Measurements from ENCODE around the gene VPS4B.
"Not testable (repeated sequence)": the region's sequence is repeated elsewhere in the genome, so short reads cannot be mapped to it uniquely, and the experiment has no call there.

VPS4B gene

DNA sequence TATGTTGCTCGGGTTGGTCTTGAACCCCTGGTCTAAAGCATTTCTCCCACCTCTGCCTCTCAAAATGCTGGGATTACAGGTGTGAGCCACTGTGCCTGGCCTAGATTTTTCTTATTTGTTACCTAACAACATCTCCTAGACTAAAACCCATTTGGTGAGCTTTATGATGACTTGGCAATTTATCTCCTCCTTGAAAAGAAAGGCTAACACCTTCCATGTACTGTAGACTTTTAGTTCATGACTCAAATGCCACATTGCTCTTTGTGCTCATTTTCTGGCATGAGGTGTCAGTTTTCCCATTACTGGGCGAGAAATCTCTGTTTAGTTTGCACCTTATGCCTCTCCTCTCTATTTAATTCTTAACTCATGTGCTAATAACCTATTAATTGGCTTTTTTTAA lies 42.2 kb upstream of the VPS4B start:
- no peak for DNase-seq (ENCODE audit: extremely low read depth, insufficient read length)
- TF ChIP-seq, protein P1, sequence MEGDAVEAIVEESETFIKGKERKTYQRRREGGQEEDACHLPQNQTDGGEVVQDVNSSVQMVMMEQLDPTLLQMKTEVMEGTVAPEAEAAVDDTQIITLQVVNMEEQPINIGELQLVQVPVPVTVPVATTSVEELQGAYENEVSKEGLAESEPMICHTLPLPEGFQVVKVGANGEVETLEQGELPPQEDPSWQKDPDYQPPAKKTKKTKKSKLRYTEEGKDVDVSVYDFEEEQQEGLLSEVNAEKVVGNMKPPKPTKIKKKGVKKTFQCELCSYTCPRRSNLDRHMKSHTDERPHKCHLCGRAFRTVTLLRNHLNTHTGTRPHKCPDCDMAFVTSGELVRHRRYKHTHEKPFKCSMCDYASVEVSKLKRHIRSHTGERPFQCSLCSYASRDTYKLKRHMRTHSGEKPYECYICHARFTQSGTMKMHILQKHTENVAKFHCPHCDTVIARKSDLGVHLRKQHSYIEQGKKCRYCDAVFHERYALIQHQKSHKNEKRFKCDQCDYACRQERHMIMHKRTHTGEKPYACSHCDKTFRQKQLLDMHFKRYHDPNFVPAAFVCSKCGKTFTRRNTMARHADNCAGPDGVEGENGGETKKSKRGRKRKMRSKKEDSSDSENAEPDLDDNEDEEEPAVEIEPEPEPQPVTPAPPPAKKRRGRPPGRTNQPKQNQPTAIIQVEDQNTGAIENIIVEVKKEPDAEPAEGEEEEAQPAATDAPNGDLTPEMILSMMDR (IDR thresholded peaks at IDR 0.05; ENCODE audit: insufficient read depth, low read length, poor library complexity, severe bottlenecking): no peak
- Histone ChIP-seq H3K4me3 (replicated peaks; ENCODE audit: low read depth, low read length) (no peak overlapping the region), H3K36me3 (ENCODE audit: control insufficient read depth, insufficient read depth, low read length) (no peaks in the 10 kb centered on the region), H3K27me3 (replicated peaks; ENCODE audit: control insufficient read depth, insufficient read depth, low read length) (no peaks in the 10 kb centered on the region; the same call in 1 of the 2 replicates)

DNA sequence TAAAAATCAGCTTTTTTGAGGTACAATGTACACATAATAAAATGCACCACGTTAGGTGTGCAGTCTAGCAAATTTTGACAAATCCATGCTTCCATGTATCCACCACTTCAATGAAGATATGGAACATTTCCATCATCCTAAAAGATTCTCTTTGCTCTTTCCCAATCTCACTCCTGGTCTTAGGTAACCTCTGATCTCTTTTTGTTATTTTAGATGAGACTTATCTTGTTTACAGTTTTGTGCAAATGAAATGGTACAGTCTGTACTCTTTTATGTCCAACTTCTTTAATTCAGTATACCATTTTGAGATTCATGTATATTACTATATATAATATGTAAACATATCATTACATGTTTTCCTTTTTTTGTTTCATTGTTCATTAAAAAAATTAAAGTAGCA lies 38.1 kb upstream of the VPS4B start:
- DNase-seq (ENCODE audit: extremely low read depth, insufficient read length): no peak
- TF ChIP-seq, protein P1 (IDR thresholded peaks at IDR 0.05; ENCODE audit: insufficient read depth, low read length, poor library complexity, severe bottlenecking): no peak
- H3K36me3 ChIP-seq (ENCODE audit: control insufficient read depth, insufficient read depth, low read length): no peaks in the 10 kb centered on the region
- no peaks in the 10 kb centered on the region for H3K27me3 ChIP-seq (replicated peaks; ENCODE audit: control insufficient read depth, insufficient read depth, low read length)
- H3K4me3 ChIP-seq (replicated peaks; ENCODE audit: low read depth, low read length): no peak overlapping the region

DNA sequence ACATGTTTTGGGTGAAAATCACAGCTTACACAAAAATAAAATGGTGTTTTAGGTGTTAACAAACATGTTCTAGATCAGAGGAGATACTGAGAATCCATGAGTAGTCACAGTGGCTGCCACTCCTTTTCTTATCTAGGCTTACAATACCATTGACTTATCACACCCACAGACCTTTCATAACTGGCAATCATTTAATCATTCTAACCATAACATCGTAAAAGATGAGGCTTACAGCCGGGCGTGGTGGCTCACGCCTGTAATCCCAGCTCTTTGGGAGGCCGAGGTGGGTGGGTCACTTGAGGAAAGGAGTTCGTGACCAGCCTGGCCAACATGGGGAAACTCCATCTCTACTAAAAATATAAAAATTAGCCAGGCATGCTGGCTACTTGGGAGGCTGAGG lies 35.7 kb upstream of the VPS4B start:
- DNase-seq (ENCODE audit: extremely low read depth, insufficient read length): no peak
- TF ChIP-seq, protein P1 (IDR thresholded peaks at IDR 0.05; ENCODE audit: insufficient read depth, low read length, poor library complexity, severe bottlenecking): no peak
- H3K4me3 ChIP-seq (replicated peaks; ENCODE audit: low read depth, low read length): no peak overlapping the region
- no peaks in the 10 kb centered on the region for H3K36me3 ChIP-seq (ENCODE audit: control insufficient read depth, insufficient read depth, low read length)
- H3K27me3 ChIP-seq (replicated peaks; ENCODE audit: control insufficient read depth, insufficient read depth, low read length): no peaks in the 10 kb centered on the region

DNA sequence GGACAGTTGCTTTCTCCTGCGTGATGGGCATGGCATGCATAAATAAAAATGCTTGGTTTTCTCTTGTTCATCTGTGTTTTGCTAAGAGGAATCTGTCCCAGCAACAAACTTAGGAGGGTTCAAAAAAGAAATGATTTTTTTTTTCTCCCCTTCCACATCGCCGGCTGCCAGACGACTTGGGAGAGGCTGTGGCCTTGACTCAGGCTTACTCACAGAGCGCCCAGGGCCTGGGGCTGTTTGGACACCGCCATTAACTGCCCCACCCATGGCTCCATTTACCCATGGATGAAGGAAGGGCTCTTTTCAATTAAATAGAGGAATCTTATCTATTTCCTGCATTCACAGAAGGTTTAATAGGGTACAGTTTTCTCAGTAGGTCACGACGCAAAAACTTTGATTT lies 32.2 kb upstream of the VPS4B start:
- DNase-seq (ENCODE audit: extremely low read depth, insufficient read length): no peak

DNA sequence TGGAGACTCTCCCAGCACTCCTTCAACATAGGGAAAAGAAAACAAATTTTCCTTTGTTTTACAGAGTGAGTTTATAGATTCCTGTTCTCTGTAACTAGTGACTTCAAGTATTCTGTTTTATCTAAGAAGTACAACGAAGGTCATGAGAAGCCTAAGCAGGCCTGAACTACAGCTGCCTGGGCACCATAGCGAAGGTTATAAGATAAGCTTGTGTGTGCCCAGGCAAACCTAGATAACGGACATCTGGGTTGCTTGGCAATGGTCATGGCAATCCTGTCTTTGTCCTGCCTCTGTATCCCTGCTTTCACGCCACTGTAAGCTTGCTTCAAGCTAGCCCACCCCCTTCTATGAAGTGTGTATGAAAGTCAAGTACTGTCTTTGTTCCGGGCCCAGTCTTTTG lies 30.5 kb upstream of the VPS4B start:
- not testable (repeated sequence) for H3K27me3 ChIP-seq (replicated peaks; ENCODE audit: control insufficient read depth, insufficient read depth, low read length); H3K4me3 ChIP-seq (replicated peaks; ENCODE audit: low read depth, low read length); DNase-seq (ENCODE audit: extremely low read depth, insufficient read length); H3K36me3 ChIP-seq (ENCODE audit: control insufficient read depth, insufficient read depth, low read length)

More for the DNA sequence above, 32.2 kb upstream of the VPS4B start:
- no peaks in the 10 kb centered on the region for H3K36me3 ChIP-seq (ENCODE audit: control insufficient read depth, insufficient read depth, low read length)
- no peaks in the 10 kb centered on the region for H3K27me3 ChIP-seq (replicated peaks; ENCODE audit: control insufficient read depth, insufficient read depth, low read length)
- TF ChIP-seq, protein P1 (IDR thresholded peaks at IDR 0.05; ENCODE audit: insufficient read depth, low read length, poor library complexity, severe bottlenecking): no peak
- H3K4me3 ChIP-seq (replicated peaks; ENCODE audit: low read depth, low read length): no peak overlapping the region

DNA sequence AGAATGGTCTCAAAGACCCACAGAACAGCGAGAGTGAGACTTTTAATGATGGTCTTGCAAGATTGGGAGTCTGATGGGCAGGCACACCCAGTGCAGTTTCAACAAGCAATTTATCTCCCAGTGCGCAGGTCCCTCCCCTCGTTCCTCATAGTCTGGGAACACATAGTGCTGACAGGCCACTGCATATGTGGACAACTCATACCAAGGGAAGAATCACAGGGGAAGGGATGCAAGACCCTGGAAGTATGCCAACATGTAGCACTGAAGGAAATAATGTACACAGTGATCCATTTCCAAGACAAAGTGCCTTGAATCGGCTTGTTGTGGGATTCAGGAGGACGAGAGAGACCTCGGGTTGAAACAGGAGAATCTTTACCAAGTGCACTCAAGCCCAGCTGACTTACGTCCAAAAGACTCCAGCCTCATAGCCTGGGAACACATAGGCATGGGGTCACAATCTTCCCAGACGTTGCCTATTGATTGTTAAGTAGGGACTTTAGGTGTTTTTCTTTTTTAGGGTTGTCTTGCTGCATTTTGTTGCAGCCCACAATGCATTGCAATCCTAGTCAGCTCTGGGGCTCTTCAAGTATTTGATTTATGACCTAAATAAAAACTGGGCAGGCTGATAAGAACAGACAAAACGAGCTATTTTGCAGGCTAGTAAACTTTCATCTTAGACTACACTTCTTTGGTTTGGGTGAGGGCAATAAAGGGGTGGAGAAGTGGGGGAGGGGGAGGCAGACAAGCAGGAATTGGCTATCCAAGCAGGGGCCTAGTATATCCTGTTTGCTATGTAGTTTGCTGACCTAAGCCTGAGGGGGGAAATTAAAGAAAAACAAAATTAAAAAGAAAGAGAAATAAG lies 29.8 kb upstream of the VPS4B start:
- DNase-seq (ENCODE audit: extremely low read depth, insufficient read length): no peak
- Histone ChIP-seq H3K4me3 (replicated peaks; ENCODE audit: low read depth, low read length) (no peak overlapping the region), H3K27me3 (replicated peaks; ENCODE audit: control insufficient read depth, insufficient read depth, low read length) (no peaks in the 10 kb centered on the region), H3K36me3 (ENCODE audit: control insufficient read depth, insufficient read depth, low read length) (no peaks in the 10 kb centered on the region)
- TF ChIP-seq, protein P1 (IDR thresholded peaks at IDR 0.05; ENCODE audit: insufficient read depth, low read length, poor library complexity, severe bottlenecking): no peak
